Measurements from ENCODE around the gene ACTR5.

Gene ACTR5

DNA sequence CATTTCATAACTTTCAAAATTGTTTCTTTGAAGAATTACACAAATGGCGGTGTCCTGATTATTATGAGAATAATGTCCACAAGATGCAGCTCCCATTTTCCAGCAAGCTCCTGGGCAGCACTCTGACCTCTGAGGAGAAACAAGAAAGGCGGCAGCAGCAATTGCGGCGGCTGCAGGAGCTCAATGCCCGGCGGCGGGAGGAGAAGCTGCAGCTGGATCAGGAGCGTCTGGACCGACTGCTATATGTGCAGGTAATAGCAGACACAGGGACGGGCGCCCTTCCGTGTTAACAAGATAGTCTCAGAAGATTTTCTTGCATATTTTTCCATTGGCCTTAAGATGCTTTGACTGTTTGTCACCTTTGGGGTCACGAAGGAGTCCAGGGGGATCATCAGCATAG, 6.7 kb downstream of the ACTR5 start:
- Histone ChIP-seq H3K4me3 (ENCODE audit: low read depth, low read length) (no peak overlapping the region), H3K27ac (ENCODE audit: low read depth, low read length) (no peak overlapping the region), H3K9me3 (ENCODE audit: control insufficient read depth, insufficient read depth, low read depth, low read length) (no peaks in the 10 kb centered on the region), H3K4me1 (ENCODE audit: control insufficient read depth, insufficient read depth, low read length) (no peaks in the 10 kb centered on the region), H3K9ac (ENCODE audit: low read length) (no peak overlapping the region), H3K36me3 (ENCODE audit: control insufficient read depth, insufficient read depth, low read length) (peaks cover 65% of the 10 kb centered on the region), H3K27me3 (ENCODE audit: control insufficient read depth, insufficient read depth, low read length) (no peaks in the 10 kb centered on the region)

DNA sequence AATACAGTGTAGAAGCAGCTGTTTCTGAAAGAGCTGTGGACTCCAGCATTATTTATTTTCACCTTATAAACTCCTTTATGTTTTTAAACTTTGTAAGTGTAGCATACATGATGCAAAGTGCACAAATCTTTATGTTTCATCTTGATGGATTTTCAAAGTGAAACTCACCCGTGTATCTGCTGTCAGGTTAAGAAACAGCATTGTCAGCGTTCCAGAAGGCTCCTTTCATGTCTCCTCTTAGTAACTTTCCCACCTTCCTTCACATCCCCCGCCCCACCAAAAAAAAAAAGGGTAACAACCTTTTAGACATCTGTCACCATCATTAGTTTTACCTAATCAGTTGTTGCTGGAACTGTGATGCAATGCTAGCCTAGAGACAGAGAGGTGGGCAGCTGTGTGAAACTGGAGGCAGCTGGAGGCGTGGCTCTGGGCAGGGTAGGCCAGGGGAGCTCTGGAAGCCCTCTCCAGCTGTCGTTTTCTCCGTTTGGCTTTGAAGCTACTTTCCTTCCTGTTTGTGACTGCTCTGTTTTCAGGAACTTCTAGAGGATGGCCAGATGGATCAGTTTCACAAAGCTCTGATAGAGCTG, 7.2 kb downstream of the ACTR5 start:
- Histone ChIP-seq H3K27ac (ENCODE audit: low read depth, low read length) (no peak overlapping the region), H3K9me3 (ENCODE audit: control insufficient read depth, insufficient read depth, low read depth, low read length) (no peaks in the 10 kb centered on the region), H3K4me1 (ENCODE audit: control insufficient read depth, insufficient read depth, low read length) (no peaks in the 10 kb centered on the region), H3K4me3 (ENCODE audit: low read depth, low read length) (no peak overlapping the region), H3K27me3 (ENCODE audit: control insufficient read depth, insufficient read depth, low read length) (no peaks in the 10 kb centered on the region), H3K9ac (ENCODE audit: low read length) (no peak overlapping the region), H3K36me3 (ENCODE audit: control insufficient read depth, insufficient read depth, low read length) (peaks cover 69% of the 10 kb centered on the region)

DNA sequence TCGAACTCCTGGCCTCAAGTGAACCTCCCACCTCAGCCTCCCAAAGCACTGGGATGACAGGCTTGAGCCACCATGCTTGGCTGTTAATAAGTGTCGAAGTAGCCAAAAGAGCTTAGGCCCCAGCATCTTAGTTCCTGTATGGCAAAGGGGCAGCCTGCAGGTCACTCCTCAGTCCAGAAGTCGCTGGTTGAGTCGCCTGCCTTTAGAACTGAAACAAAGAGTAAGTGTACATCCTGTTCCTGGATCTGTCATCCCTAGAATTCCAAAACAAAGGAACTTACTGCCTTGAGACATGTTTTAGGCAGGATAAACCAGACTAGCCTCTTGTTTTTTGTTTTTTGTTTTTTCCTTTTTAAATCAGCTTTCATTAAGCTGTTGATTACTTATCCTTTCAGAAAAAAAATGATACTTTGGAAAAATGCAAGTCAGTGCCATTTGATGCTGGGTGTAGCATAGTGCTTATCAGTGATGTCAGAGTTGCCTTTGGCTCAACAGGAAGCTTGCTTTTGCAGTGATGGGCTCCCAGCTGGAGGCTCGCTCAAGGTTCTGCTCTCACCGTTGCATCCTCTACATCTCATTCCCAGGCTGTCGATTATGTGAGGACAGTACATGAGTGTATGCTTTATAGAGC, 9.0 kb downstream of the ACTR5 start:
- Histone ChIP-seq H3K36me3 (ENCODE audit: control insufficient read depth, insufficient read depth, low read length) (peaks cover 79% of the 10 kb centered on the region), H3K9me3 (ENCODE audit: control insufficient read depth, insufficient read depth, low read depth, low read length) (no peaks in the 10 kb centered on the region), H3K27me3 (ENCODE audit: control insufficient read depth, insufficient read depth, low read length) (no peaks in the 10 kb centered on the region), H3K9ac (ENCODE audit: low read length) (no peak overlapping the region), H3K27ac (ENCODE audit: low read depth, low read length) (no peak overlapping the region), H3K4me1 (ENCODE audit: control insufficient read depth, insufficient read depth, low read length) (no peaks in the 10 kb centered on the region), H3K4me3 (ENCODE audit: low read depth, low read length) (no peak overlapping the region)

- Histone ChIP-seq H3K36me3 (ENCODE audit: control insufficient read depth, insufficient read depth, low read length) (peaks cover 85% of the 10 kb centered on the region), H3K9ac (ENCODE audit: low read length) (no peak overlapping the region), H3K27ac (ENCODE audit: low read depth, low read length) (no peak overlapping the region)
These were observed 10.8 kb downstream of the ACTR5 start for GRCh38 chr20:38759106-38759505.

GRCh38 chr20:38760978-38761377, 12.7 kb downstream of the ACTR5 start:
- Histone ChIP-seq H3K4me3 (ENCODE audit: low read depth, low read length) (no peak overlapping the region), H3K36me3 (ENCODE audit: control insufficient read depth, insufficient read depth, low read length) (peaks cover 89% of the 10 kb centered on the region), H3K9ac (ENCODE audit: low read length) (no peak overlapping the region), H3K27ac (ENCODE audit: low read depth, low read length) (no peak overlapping the region), H3K27me3 (ENCODE audit: control insufficient read depth, insufficient read depth, low read length) (no peaks in the 10 kb centered on the region), H3K4me1 (ENCODE audit: control insufficient read depth, insufficient read depth, low read length) (peaks cover 6% of the 10 kb centered on the region; the same call in 1 of the 2 replicates), H3K9me3 (ENCODE audit: control insufficient read depth, insufficient read depth, low read depth, low read length) (no peaks in the 10 kb centered on the region)

More at GRCh38 chr20:38759106-38759505, 10.8 kb downstream of the ACTR5 start:
- Histone ChIP-seq H3K9me3 (ENCODE audit: control insufficient read depth, insufficient read depth, low read depth, low read length) (no peaks in the 10 kb centered on the region), H3K4me3 (ENCODE audit: low read depth, low read length) (no peak overlapping the region), H3K4me1 (ENCODE audit: control insufficient read depth, insufficient read depth, low read length) (no peaks in the 10 kb centered on the region), H3K27me3 (ENCODE audit: control insufficient read depth, insufficient read depth, low read length) (no peaks in the 10 kb centered on the region)

DNA sequence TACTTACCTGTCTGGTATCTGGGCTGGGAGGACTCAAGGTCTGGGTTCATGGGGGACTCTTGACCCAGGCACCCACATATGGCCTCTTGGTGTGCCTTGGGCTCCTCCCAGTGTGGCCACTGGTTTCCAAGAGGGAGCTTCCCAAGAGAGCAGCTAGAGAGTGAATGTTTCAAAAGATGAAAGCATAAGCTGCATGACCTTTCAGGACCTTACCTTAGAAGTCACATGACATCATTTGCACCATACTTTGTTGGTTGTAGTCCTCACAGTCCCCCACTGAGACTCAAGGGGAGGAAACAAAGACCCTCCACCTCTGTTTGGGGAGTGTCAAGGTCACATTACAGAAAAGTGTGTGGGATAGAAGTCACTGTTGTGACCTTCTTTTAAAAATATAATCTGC, 13.9 kb downstream of the ACTR5 start:
- no peak overlapping the region for H3K4me3 ChIP-seq (ENCODE audit: low read depth, low read length)
- peaks cover 6% of the 10 kb centered on the region for H3K4me1 ChIP-seq (ENCODE audit: control insufficient read depth, insufficient read depth, low read length)
- H3K9me3 ChIP-seq (ENCODE audit: control insufficient read depth, insufficient read depth, low read depth, low read length), result no peaks in the 10 kb centered on the region
- peaks cover 87% of the 10 kb centered on the region for H3K36me3 ChIP-seq (ENCODE audit: control insufficient read depth, insufficient read depth, low read length)
- H3K27ac ChIP-seq (ENCODE audit: low read depth, low read length), result no peak overlapping the region
- H3K9ac ChIP-seq (ENCODE audit: low read length), result no peak overlapping the region
- no peaks in the 10 kb centered on the region for H3K27me3 ChIP-seq (ENCODE audit: control insufficient read depth, insufficient read depth, low read length)

DNA sequence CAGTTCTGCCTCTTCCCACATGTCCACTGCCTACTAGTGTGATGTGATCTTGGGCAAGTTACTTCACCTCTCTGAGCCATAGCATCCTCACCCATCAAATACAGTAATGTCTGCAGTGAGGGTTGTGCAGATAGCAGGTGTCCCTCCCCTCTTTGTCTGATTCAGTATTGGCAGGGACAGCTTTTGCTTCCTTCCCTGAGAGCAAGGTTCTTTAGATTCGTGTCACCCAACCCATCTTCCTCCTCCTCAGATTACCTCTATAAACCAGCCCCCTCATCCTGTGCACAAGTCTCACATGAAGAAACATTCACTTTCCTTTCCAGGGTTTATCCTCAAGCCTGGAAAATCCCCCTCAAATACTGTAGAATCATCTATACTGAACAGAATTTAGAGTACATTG, 15.4 kb downstream of the ACTR5 start:
- Histone ChIP-seq H3K4me3 (ENCODE audit: low read depth, low read length) (no peak overlapping the region), H3K36me3 (ENCODE audit: control insufficient read depth, insufficient read depth, low read length) (peaks cover 90% of the 10 kb centered on the region), H3K9ac (ENCODE audit: low read length) (no peak overlapping the region), H3K9me3 (ENCODE audit: control insufficient read depth, insufficient read depth, low read depth, low read length) (no peaks in the 10 kb centered on the region), H3K4me1 (ENCODE audit: control insufficient read depth, insufficient read depth, low read length) (peaks cover 6% of the 10 kb centered on the region), H3K27me3 (ENCODE audit: control insufficient read depth, insufficient read depth, low read length) (no peaks in the 10 kb centered on the region), H3K27ac (ENCODE audit: low read depth, low read length) (no peak overlapping the region)

GRCh38 chr20:38764567-38765318, 16.5 kb downstream of the ACTR5 start:
- Histone ChIP-seq H3K27me3 (ENCODE audit: control insufficient read depth, insufficient read depth, low read length) (no peaks in the 10 kb centered on the region), H3K4me1 (ENCODE audit: control insufficient read depth, insufficient read depth, low read length) (peaks cover 6% of the 10 kb centered on the region), H3K9ac (ENCODE audit: low read length) (no peak overlapping the region), H3K27ac (ENCODE audit: low read depth, low read length) (no peak overlapping the region), H3K9me3 (ENCODE audit: control insufficient read depth, insufficient read depth, low read depth, low read length) (no peaks in the 10 kb centered on the region), H3K36me3 (ENCODE audit: control insufficient read depth, insufficient read depth, low read length) (peaks cover 90% of the 10 kb centered on the region), H3K4me3 (ENCODE audit: low read depth, low read length) (no peak overlapping the region)

DNA sequence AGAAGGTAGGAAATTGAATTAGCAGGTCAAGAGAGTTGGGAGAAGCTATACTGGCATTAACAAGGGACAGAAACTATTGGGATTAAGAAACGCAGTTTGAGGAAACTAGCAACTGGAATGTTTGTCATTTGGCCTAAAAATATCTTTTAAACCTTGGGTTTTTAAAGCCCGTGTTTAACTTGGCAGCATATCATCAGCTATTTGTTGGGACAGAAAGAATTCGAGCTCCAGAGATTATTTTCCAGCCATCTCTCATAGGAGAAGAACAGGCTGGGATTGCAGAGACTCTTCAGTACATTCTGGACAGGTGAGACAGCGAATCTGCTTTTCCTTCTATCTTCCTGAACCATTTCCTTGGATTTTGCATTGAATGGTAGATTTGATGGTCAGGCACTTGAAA, 17.8 kb downstream of the ACTR5 start:
- Histone ChIP-seq H3K36me3 (ENCODE audit: control insufficient read depth, insufficient read depth, low read length) (peaks cover 90% of the 10 kb centered on the region), H3K4me3 (ENCODE audit: low read depth, low read length) (no peak overlapping the region), H3K9me3 (ENCODE audit: control insufficient read depth, insufficient read depth, low read depth, low read length) (no peaks in the 10 kb centered on the region)

GRCh38 chr20:38769376-38770295, 21.4 kb downstream of the ACTR5 start:
- no peak overlapping the region for H3K4me3 ChIP-seq (ENCODE audit: low read depth, low read length)
- H3K9ac ChIP-seq (ENCODE audit: low read length), result no peak overlapping the region
- H3K27ac ChIP-seq (ENCODE audit: low read depth, low read length), result no peak overlapping the region
- no peaks in the 10 kb centered on the region for H3K27me3 ChIP-seq (ENCODE audit: control insufficient read depth, insufficient read depth, low read length)
- H3K4me1 ChIP-seq (ENCODE audit: control insufficient read depth, insufficient read depth, low read length), result peaks cover 3% of the 10 kb centered on the region
- H3K36me3 ChIP-seq (ENCODE audit: control insufficient read depth, insufficient read depth, low read length), result peaks cover 91% of the 10 kb centered on the region
- no peaks in the 10 kb centered on the region; the same call in none of the 2 replicates for H3K9me3 ChIP-seq (ENCODE audit: control insufficient read depth, insufficient read depth, low read depth, low read length)

More for the DNA sequence above, 17.8 kb downstream of the ACTR5 start:
- no peak overlapping the region for H3K9ac ChIP-seq (ENCODE audit: low read length)
- peaks cover 6% of the 10 kb centered on the region for H3K4me1 ChIP-seq (ENCODE audit: control insufficient read depth, insufficient read depth, low read length)
- no peaks in the 10 kb centered on the region for H3K27me3 ChIP-seq (ENCODE audit: control insufficient read depth, insufficient read depth, low read length)
- H3K27ac ChIP-seq (ENCODE audit: low read depth, low read length), result no peak overlapping the region
